ENCODE measurements around the gene ECM2. TPM values are rescaled to one million over a fixed set of nuclear protein-coding genes. Genes with fewer than 3 reads are reported as not detected.

The ECM2 gene
- total RNA-seq, 1 experiment from 2014 or later: not detected

DNA sequence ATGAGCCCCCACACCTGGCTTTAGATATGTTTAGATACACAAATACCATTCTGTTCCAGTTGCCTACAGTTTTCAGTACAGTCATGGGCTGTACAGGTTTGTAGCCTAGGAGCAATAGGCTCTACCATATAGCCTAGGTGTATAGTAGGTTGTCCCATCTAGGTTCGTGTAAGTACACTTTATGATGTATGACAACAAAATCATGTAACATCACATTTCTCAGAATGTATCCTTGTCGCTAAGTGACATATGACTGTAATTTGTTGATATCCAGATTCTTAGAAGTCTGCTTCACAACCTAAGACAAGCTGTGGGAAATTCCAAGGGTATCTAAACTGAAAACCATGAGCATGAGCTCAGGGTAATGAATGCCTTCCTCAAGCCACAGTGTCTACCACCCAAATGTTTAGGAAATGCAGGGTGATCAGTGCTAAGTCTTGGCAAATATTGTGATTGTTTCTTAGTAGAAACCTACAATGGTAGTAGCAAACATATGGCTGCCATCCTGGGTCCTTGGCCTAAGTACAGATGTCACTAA is 8.4 kb downstream of the ECM2 start:
- no peaks in the 10 kb centered on the region for H3K79me2 ChIP-seq (ENCODE audit: insufficient read depth, low read length)
- no peak overlapping the region for H3K9ac ChIP-seq (ENCODE audit: extremely low read depth, insufficient read length, low read length)
- no peaks in the 10 kb centered on the region for H3K79me1 ChIP-seq (ENCODE audit: insufficient read depth, low read depth, low read length, poor library complexity, severe bottlenecking)
- H3K4me3 Mint-ChIP-seq: no peak overlapping the region
- WGBS (ENCODE audit: extremely low coverage, insufficient read length, low lambda C conversion rate): no CpG with 5 or more reads among the region's 2 CpGs
- H3K4ac ChIP-seq (ENCODE audit: low read depth, low read length): no peak overlapping the region
- no peak overlapping the region for H4K5ac ChIP-seq (ENCODE audit: insufficient read length, low read depth, low read length)
- H3K27me3 ChIP-seq (ENCODE audit: insufficient read depth, low read length): no peaks in the 10 kb centered on the region
- no peak overlapping the region for H2BK120ac ChIP-seq (ENCODE audit: low read depth, low read length, poor library complexity, severe bottlenecking)
- no peaks in the 10 kb centered on the region for H3K9me3 Mint-ChIP-seq
- H3K14ac ChIP-seq (ENCODE audit: insufficient read depth, low read length): no peak overlapping the region
- H2AK5ac ChIP-seq (ENCODE audit: insufficient read length, low read length): no peak overlapping the region
- H3K23me2 ChIP-seq (ENCODE audit: insufficient read length, low read depth, low read length, poor library complexity, severe bottlenecking): no peaks in the 10 kb centered on the region
- H3T11ph ChIP-seq (ENCODE audit: low read length): no peak overlapping the region
- H3K9me3 ChIP-seq (ENCODE audit: control insufficient read depth, low read depth, low read length): no peaks in the 10 kb centered on the region
- TF ChIP-seq, protein P1, sequence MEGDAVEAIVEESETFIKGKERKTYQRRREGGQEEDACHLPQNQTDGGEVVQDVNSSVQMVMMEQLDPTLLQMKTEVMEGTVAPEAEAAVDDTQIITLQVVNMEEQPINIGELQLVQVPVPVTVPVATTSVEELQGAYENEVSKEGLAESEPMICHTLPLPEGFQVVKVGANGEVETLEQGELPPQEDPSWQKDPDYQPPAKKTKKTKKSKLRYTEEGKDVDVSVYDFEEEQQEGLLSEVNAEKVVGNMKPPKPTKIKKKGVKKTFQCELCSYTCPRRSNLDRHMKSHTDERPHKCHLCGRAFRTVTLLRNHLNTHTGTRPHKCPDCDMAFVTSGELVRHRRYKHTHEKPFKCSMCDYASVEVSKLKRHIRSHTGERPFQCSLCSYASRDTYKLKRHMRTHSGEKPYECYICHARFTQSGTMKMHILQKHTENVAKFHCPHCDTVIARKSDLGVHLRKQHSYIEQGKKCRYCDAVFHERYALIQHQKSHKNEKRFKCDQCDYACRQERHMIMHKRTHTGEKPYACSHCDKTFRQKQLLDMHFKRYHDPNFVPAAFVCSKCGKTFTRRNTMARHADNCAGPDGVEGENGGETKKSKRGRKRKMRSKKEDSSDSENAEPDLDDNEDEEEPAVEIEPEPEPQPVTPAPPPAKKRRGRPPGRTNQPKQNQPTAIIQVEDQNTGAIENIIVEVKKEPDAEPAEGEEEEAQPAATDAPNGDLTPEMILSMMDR (conservative IDR thresholded peaks at IDR 0.05): no peak
- H2BK12ac ChIP-seq (ENCODE audit: insufficient read length, low read depth, low read length): no peak overlapping the region
- no peak overlapping the region for H2BK20ac ChIP-seq (ENCODE audit: low read depth, low read length, poor library complexity, severe bottlenecking)
- no peaks in the 10 kb centered on the region for H3K4me1 ChIP-seq (ENCODE audit: insufficient read depth, low read length)
- no peak overlapping the region for H3K23ac ChIP-seq (ENCODE audit: insufficient read length, low read depth, low read length)
- peaks cover 0 to 4% of the 10 kb centered on the region in 2 experiments; a peak in 1 of 4 replicates for H3K4me1 Mint-ChIP-seq
- no peaks in the 10 kb centered on the region for H3K27me3 Mint-ChIP-seq (ENCODE audit: low read depth)
- DNase-seq: no peak
- no peak overlapping the region for H3K56ac ChIP-seq (ENCODE audit: insufficient read length, low read depth, low read length)
- no peak overlapping the region for H2BK5ac ChIP-seq (ENCODE audit: insufficient read length, low read length)
- H2BK15ac ChIP-seq (ENCODE audit: low read depth, low read length): no peak overlapping the region
- no peak overlapping the region for H3K27ac Mint-ChIP-seq
- H3K18ac ChIP-seq (ENCODE audit: insufficient read length, low read depth, low read length): no peak overlapping the region
- H4K20me1 ChIP-seq (ENCODE audit: control insufficient read depth, insufficient read depth, insufficient read length): no peaks in the 10 kb centered on the region
- H3K27ac ChIP-seq (ENCODE audit: insufficient read length, low read depth, low read length): no peak overlapping the region
- no peak overlapping the region for H4K8ac ChIP-seq (replicated peaks; ENCODE audit: insufficient read length, low read depth, low read length)
- H3K4me2 ChIP-seq (ENCODE audit: insufficient read depth, insufficient read length, low read length): no peak overlapping the region
- H2AFZ ChIP-seq (ENCODE audit: low read length): no peak overlapping the region
- H3K36me3 Mint-ChIP-seq (ENCODE audit: insufficient read depth in 1 of 3, low read depth in 3 of 3): no peaks in the 10 kb centered on the region; a peak in 1 of 7 replicates
- H4K91ac ChIP-seq (ENCODE audit: insufficient read length, low read depth, low read length): no peak overlapping the region
